Eye (tissue), 1 donor: ENCODE data around the gene TGM4.

Source experiments
- DNase-seq: peaks from one replicate; pipeline ENCODE4 v3.0.0-alpha.2; 2015

TGM4 gene

GRCh38 chr3:44957986-44958385 is 83.6 kb downstream of the TGM4 start:
- no peak for DNase-seq

DNA sequence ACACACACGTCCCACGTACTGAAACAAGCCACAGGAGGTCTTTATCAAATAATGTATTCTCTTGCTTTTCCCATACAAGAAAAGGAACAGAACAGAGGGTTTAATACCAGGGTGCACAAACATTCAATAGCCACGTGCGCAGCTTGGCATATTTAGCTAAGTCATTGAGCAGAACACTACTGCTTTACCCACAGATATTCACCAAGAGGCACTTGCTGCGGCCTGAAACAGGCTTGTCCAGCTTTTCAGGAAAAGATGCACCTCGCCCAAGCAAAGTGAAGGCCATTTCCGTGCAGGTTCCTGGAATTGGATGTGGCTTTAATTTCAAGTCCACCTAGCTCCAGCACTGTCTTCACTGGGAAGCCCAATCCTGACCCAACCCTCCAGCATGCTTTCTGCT is 84.0 kb downstream of the TGM4 start:
- DNase-seq: no peak

GRCh38 chr3:44960387-44961026 is 86.1 kb downstream of the TGM4 start:
- DNase-seq: no peak

DNA sequence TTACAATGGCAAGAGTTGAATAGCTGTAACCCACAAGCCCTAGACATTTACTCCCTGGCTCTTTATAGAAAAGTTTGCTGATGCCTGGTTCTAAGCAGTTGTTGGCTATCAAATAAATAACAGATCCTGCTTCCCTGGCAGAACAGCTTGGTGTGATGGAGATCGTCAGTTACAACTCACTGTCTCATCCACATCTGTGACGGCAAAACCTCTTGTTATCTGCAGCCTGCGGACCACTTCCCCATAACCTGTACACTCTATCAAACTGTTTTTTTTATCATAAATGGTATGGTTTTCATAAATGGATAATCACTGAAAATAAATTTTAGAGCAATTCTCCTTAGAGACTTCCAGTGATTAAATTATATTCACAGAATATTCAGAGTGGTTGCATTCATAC is 87.5 kb downstream of the TGM4 start:
- no peak for DNase-seq

GRCh38 chr3:44962621-44963393 is 88.4 kb downstream of the TGM4 start:
- DNase-seq: no peak

DNA sequence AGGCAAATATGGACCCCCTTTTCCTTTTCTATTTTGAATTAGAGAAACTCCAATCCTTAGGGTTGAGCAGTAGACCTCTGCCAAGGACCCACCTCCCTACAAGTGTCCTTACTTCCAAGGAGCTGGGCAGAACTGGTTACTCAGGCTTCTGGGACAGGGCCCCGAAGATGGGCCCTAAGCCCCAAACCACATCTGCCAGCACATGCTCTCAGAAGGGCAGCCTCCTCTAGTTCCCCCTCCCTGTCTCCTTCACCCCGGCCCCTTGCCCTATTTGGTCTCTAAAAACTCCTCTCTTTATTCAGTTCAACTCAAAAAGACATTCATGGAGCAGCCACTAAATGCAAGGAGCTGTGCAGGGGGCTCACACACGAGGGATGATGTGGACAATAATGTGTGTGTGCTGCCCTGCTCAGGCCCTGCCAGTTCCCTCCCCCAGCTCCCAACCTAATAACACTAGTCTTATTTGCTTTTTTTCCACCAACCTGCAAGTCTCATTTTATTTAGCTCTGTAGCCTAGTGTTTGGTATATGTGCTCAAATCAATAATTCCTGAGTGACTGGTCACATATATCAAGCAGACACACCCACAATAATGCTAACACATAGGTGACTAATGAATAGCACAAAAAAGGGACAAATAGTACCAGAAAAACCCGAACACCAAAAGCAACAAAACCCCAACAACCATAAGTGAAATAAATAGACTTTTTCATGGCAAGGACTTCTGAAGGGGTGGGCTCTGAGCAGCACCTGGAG is 89.3 kb downstream of the TGM4 start:
- DNase-seq: no peak
